GM21737 (cell line): Measurements from ENCODE around the gene EPN2.
A peak's percentile ranks its signal among the peaks of the same experiment; 100 is the strongest.

ENCODE experiments used
- ATAC-seq: cut with Tn5 transposase; IDR thresholded peaks from one replicate; pipeline ENCODE4 v1.9.1; 2021; ENCODE audit warnings: mild to moderate bottlenecking, moderate library complexity; ENCODE audit not compliant: unreplicated experiment

Gene EPN2

GRCh38 chr17:19328441-19329061, 91.4 kb downstream of the EPN2 start:
- ATAC-seq, result no peak

GRCh38 chr17:19329136-19329535, 92.0 kb downstream of the EPN2 start:
- no peak for ATAC-seq

GRCh38 chr17:19329839-19330238, 92.7 kb downstream of the EPN2 start:
- ATAC-seq, result no peak

GRCh38 chr17:19330271-19330670, 93.1 kb downstream of the EPN2 start:
- ATAC-seq, result no peak

GRCh38 chr17:19331134-19331533, 94.0 kb downstream of the EPN2 start:
- ATAC-seq, result no peak

- no peak for ATAC-seq
Measured at GRCh38 chr17:19331543-19332245, 94.5 kb downstream of the EPN2 start.

- no peak for ATAC-seq
Measured at GRCh38 chr17:19332371-19333131, 95.4 kb downstream of the EPN2 start.

GRCh38 chr17:19333132-19333440, 95.9 kb downstream of the EPN2 start:
- ATAC-seq, result no peak

- ATAC-seq, result no peak
Measured at GRCh38 chr17:19333736-19334290, 96.6 kb downstream of the EPN2 start.

GRCh38 chr17:19334331-19334730, 97.2 kb downstream of the EPN2 start:
- ATAC-seq, result no peak

GRCh38 chr17:19335951-19336631, 98.9 kb downstream of the EPN2 start:
- no peak for ATAC-seq

GRCh38 chr17:19336938-19337711, 100.0 kb downstream of the EPN2 start:
- no peak for ATAC-seq

- ATAC-seq, result no peak
Measured at GRCh38 chr17:19337712-19338023, 100.5 kb downstream of the EPN2 start.

- peak; percentile 63 for ATAC-seq
Measured at GRCh38 chr17:19338031-19338990, 101.1 kb downstream of the EPN2 start.

GRCh38 chr17:19339341-19339815, 102.2 kb downstream of the EPN2 start:
- ATAC-seq, result no peak

- ATAC-seq, result no peak
Measured at GRCh38 chr17:19341211-19341631, 104.1 kb downstream of the EPN2 start.

- ATAC-seq, result no peak
Measured at GRCh38 chr17:19341641-19342610, 104.8 kb downstream of the EPN2 start.

GRCh38 chr17:19342611-19343255, 105.6 kb downstream of the EPN2 start:
- no peak for ATAC-seq
